GM12878 (cell line): ENCODE data around the gene SHC2. TPM values are rescaled to one million over a fixed set of nuclear protein-coding genes. Genes with fewer than 3 reads are reported as not detected.

Experiments
- ATAC-seq: fragments of 200-7000 bp; cut with Tn5 transposase; 3 replicates; pipeline ENCODE4 v1.9.1; 2020; ENCODE audit warnings: mild to moderate bottlenecking, moderate library complexity
- BruUV-seq: library from RNA; stranded (reverse); fragments of 400-500 nt; replicated peaks from 2 replicates; lab custom pipeline; 2021; lab: Mats Ljungman, UMichigan
- CTCF ChIA-PET: fragments of 300-600 bp; sonication (Branson Sonifier 250); formaldehyde crosslinking; extraction: SDS; loops from one replicate; lab custom pipeline; 2021; ENCODE audit warnings: inconsistent platforms; lab: Yijun Ruan, JAX
- POLR2A ChIA-PET: fragments of 350-600 bp; formaldehyde crosslinking; extraction: SDS; loops from one replicate; lab custom pipeline; 2021; ENCODE audit warnings: inconsistent platforms; lab: Charles Lee
- RAD21 ChIA-PET: fragments of 300-600 bp; sonication (Branson Sonifier 250); formaldehyde crosslinking; loops from one replicate; lab custom pipeline; 2023; ENCODE audit warnings: antibody characterized with exemption; ENCODE audit not compliant: unreplicated experiment; lab: Charles Lee
- SMC1A ChIA-PET: fragments of 300-600 bp; sonication (Branson Sonifier 250); formaldehyde crosslinking; loops from one replicate; lab custom pipeline; 2023; ENCODE audit not compliant: unreplicated experiment, uncharacterized antibody; lab: Charles Lee
- DNase-seq: peaks from one replicate; pipeline ENCODE4 v3.0.0-alpha.2; 2011; ENCODE audit warnings: low read depth, low spot score
- FAIRE-seq: peaks from 3 replicates; lab custom pipeline; 2011; peaks lifted over from hg19 to GRCh38; lab: Jason Lieb, UNC
- H2AFZ ChIP-seq: 2 replicates; pipeline ENCODE4 v1.6.0; 2011; ENCODE audit warnings: low read depth, low read length, control low read depth; ENCODE audit not compliant: control insufficient read depth
- H3K27ac ChIP-seq: 2 replicates; pipeline ENCODE4 v1.5.1; 2011; ENCODE audit warnings: control low read depth; ENCODE audit not compliant: control insufficient read depth, insufficient read depth
- H3K27me3 ChIP-seq, 2 experiments: replicated peaks in 1 of 2; 2 replicates each; pipeline versions ENCODE4 v1.6.0 to v1.6.1; 2011; ENCODE audit warnings: low read length in 1 of 2; ENCODE audit not compliant: control insufficient read depth in 2 of 2, insufficient read depth in 2 of 2
- H3K36me3 ChIP-seq, 2 experiments: 2 replicates each; pipeline ENCODE4 v1.5.1; 2011; ENCODE audit warnings: low read length in 1 of 2; ENCODE audit not compliant: control insufficient read depth in 2 of 2, insufficient read depth in 2 of 2
- H3K4me1 ChIP-seq: 2 replicates; pipeline ENCODE4 v1.6.1; 2011; ENCODE audit warnings: mild to moderate bottlenecking, low read length, moderate library complexity, mixed read lengths; ENCODE audit not compliant: control insufficient read depth, insufficient read depth
- H3K4me2 ChIP-seq: 2 replicates; pipeline ENCODE4 v1.6.0; 2011; ENCODE audit warnings: control low read depth; ENCODE audit not compliant: control insufficient read depth, insufficient read depth
- H3K4me3 ChIP-seq: fragments of 200-600 bp; sonication (generic); 2 replicates; pipeline ENCODE4 v1.5.1; 2016
- H3K79me2 ChIP-seq: 2 replicates; pipeline ENCODE4 v1.6.0; 2011; ENCODE audit warnings: low read length; ENCODE audit not compliant: control insufficient read depth, insufficient read depth
- H3K9ac ChIP-seq: 2 replicates; pipeline ENCODE4 v1.8.0; 2011; ENCODE audit warnings: low read length, control low read depth, mixed read lengths; ENCODE audit not compliant: control insufficient read depth, insufficient read depth
- H3K9me3 ChIP-seq: replicated peaks from 3 replicates; pipeline ENCODE4 v1.5.1; 2011; ENCODE audit warnings: mild to moderate bottlenecking, low read length; ENCODE audit not compliant: control insufficient read depth, insufficient read depth
- H4K20me1 ChIP-seq: 2 replicates; pipeline ENCODE4 v1.6.0; 2011; ENCODE audit not compliant: control insufficient read depth, insufficient read depth
- ASH2L ChIP-seq: fragments of 300-600, 200-600 bp; sonication (generic); IDR thresholded peaks from 2 replicates; pipeline ENCODE4 v1.6.1; 2017; ENCODE audit warnings: low read depth, mild to moderate bottlenecking, borderline replicate concordance
- CBFB ChIP-seq: IDR thresholded peaks from 2 replicates; pipeline ENCODE4 v1.6.1; 2016; ENCODE audit warnings: antibody characterized with exemption, low read depth
- CBX3 ChIP-seq: fragments of 200-600 bp; sonication (generic); IDR thresholded peaks from 2 replicates; pipeline ENCODE4 v1.6.1; 2016; ENCODE audit warnings: low read depth, borderline replicate concordance
- ETV6 ChIP-seq, 2 experiments: fragments of 450-650 bp in 1 of 2; IDR thresholded peaks in 1 of 2; conservative IDR thresholded peaks in 1 of 2; 2 replicates each; pipeline ENCODE4 v1.6.1; 2014; ENCODE audit warnings: antibody characterized with exemption in 1 of 2, borderline replicate concordance in 1 of 2, low read depth in 1 of 2, mild to moderate bottlenecking in 1 of 2, moderate library complexity in 1 of 2
- GATAD2B ChIP-seq: fragments of 450-650 bp; conservative IDR thresholded peaks from 2 replicates; pipeline ENCODE4 v1.6.1; 2017; ENCODE audit warnings: low read depth, mild to moderate bottlenecking, moderate library complexity
- HDAC2 ChIP-seq: fragments of 200-600 bp; sonication (generic); IDR thresholded peaks from 2 replicates; pipeline ENCODE4 v1.6.1; 2017
- HDGF ChIP-seq: fragments of 450-650 bp; IDR thresholded peaks from 2 replicates; pipeline ENCODE4 v1.6.1; 2016; ENCODE audit warnings: antibody characterized with exemption
- MEF2A ChIP-seq: IDR thresholded peaks from 2 replicates; pipeline ENCODE4 v1.6.1; 2011; ENCODE audit warnings: low read depth, mild to moderate bottlenecking, low read length, moderate library complexity; ENCODE audit not compliant: insufficient read depth
- MXI1 ChIP-seq: fragments of 150-350 bp; IDR thresholded peaks from 2 replicates; pipeline ENCODE4 v1.6.1; 2011; ENCODE audit warnings: low read depth, mild to moderate bottlenecking, inconsistent platforms, low read length, improper control_type of control experiment
- NRF1 ChIP-seq: conservative IDR thresholded peaks from 2 replicates; pipeline ENCODE4 v1.6.1; 2011; ENCODE audit warnings: mild to moderate bottlenecking, low read depth, low read length, improper control_type of control experiment
- PML ChIP-seq: IDR thresholded peaks from 2 replicates; pipeline ENCODE4 v1.6.1; 2012; ENCODE audit warnings: low read length, inconsistent platforms
- POLR2A ChIP-seq: IDR thresholded peaks from 2 replicates; pipeline ENCODE4 v1.6.1; 2011; ENCODE audit warnings: low read depth, mild to moderate bottlenecking, low read length
- POLR2AphosphoS2 ChIP-seq: IDR thresholded peaks from 2 replicates; pipeline ENCODE4 v1.6.1; 2011; ENCODE audit warnings: low read depth, mild to moderate bottlenecking, low read length, improper control_type of control experiment, moderate library complexity
- PRDM15 ChIP-seq: fragments of 450-650 bp; formaldehyde crosslinking; IDR thresholded peaks from 2 replicates; pipeline ENCODE4 v1.4.0; 2020; ENCODE audit warnings: mild to moderate bottlenecking, moderate library complexity
- RUNX3 ChIP-seq: IDR thresholded peaks from 2 replicates; pipeline ENCODE4 v1.6.1; 2012; ENCODE audit warnings: low read length, inconsistent platforms
- SREBF1 ChIP-seq: IDR thresholded peaks from 2 replicates; pipeline ENCODE4 v1.6.1; 2012; ENCODE audit warnings: mild to moderate bottlenecking, low read length
- TARDBP ChIP-seq: IDR thresholded peaks from 2 replicates; pipeline ENCODE4 v1.6.1; 2016; ENCODE audit warnings: borderline replicate concordance
- WRNIP1 ChIP-seq: IDR thresholded peaks from 2 replicates; pipeline ENCODE4 v1.6.1; 2011; ENCODE audit warnings: low read depth, low read length, improper control_type of control experiment, borderline replicate concordance
- ZBTB4 ChIP-seq: fragments of 450-650 bp; formaldehyde crosslinking; IDR thresholded peaks from 2 replicates; pipeline ENCODE4 v1.4.0; 2022; ENCODE audit warnings: mild to moderate bottlenecking, moderate library complexity
- ZNF622 ChIP-seq: fragments of 450-650 bp; IDR thresholded peaks from 2 replicates; pipeline ENCODE4 v1.6.1; 2017; ENCODE audit warnings: mild to moderate bottlenecking, inconsistent platforms
- WGBS: methylation state at CpG from one replicate; pipeline ENCODE4 v1.1.6; 2016; ENCODE audit warnings: low lambda C conversion rate; ENCODE audit not compliant: insufficient replicate concordance, insufficient coverage; ENCODE audit errors: missing lambda C conversion rate; 5-methylcytosine and 5-hydroxymethylcytosine counted together
- in situ Hi-C: fragments of 300-500 bp; cut with MboI; formaldehyde crosslinking; loops from 9 replicates; pipeline ENCODE4 v1.14.3; 2018; ENCODE audit warnings: mixed read lengths
- intact Hi-C: fragments of 100-400 bp; cut with micrococcal nuclease; formaldehyde crosslinking; loops from one replicate; pipeline ENCODE4 v1.14.2; 2022; ENCODE audit not compliant: unreplicated experiment
- polyA plus RNA-seq, 11 experiments: library from polyadenylated mRNA; depleted of rRNA in 4 of 11; unstranded in 6 of 11; stranded (reverse) in 5 of 11; fragments of >200 nt; fragmentation: Nextera tagmentation in 4 of 11; fragmentation: Illumina TruSeq in 1 of 11; extraction: Ambion mirVana in 4 of 11; extraction: Trizol in 1 of 11; gene quantifications; 1 replicate in 1 of 11; 2 replicates in 10 of 11; pipeline versions ENCODE4 v1.2.1 to v1.2.3, GENCODE V29; 2011 to 2016; ENCODE audit warnings: inconsistent platforms in 2 of 11, missing spikeins in 2 of 11, low read depth in 1 of 11
- total RNA-seq, 4 experiments: library from RNA; depleted of rRNA in 3 of 4; stranded (reverse); fragments of >200 nt in 3 of 4; fragmentation: Illumina TruSeq in 1 of 4; extraction: Trizol in 1 of 4; gene quantifications; 2 replicates each; pipeline versions ENCODE4 v1.2.1 to v1.2.3, GENCODE V29; 2013 to 2021

SHC2 gene
- total and polyA plus RNA-seq, 10 of the 15 experiments (the other 5 are each of a cell fraction or from before 2014, with no cell fraction given) = 0.08 TPM; not detected in 9

GRCh38 chr19:438416-438958 is 22.3 kb downstream of the SHC2 start:
- Histone ChIP-seq H3K36me3 (no peaks in the 10 kb centered on the region), H3K27me3 (no peaks in the 10 kb centered on the region), H3K9me3 (peaks cover 5% of the 10 kb centered on the region; the same call in 2 of the 3 replicates), H3K79me2 (no peaks in the 10 kb centered on the region), H3K9ac (no peak overlapping the region), H3K4me1 (no peaks in the 10 kb centered on the region), H3K27ac (no peak overlapping the region), H3K4me2 (no peak overlapping the region), H2AFZ (no peak overlapping the region), H4K20me1 (no peaks in the 10 kb centered on the region)
- in situ Hi-C loops (no loop called here), intact Hi-C loops (no loop called here)
- SMC1A ChIA-PET = no interaction called here
- FAIRE-seq = no peak
- no TSS peak for BruUV-seq
- RAD21 ChIA-PET = no interaction called here
- CTCF ChIA-PET = no interaction called here
- WGBS = 38% methylated on average over 22 of the region's 29 CpGs
- no peak for ATAC-seq
- no peak for DNase-seq
- POLR2A ChIA-PET = no interaction called here
- TF ChIP-seq ASH2L (no peak), PRDM15 (CRISPR knock-in tag) (no peak), POLR2A (no peak), POLR2AphosphoS2 (no peak), ETV6 (conservative IDR thresholded peaks at IDR 0.05 in 1 of 2, IDR thresholded peaks at IDR 0.05 in 1 of 2; ENCODE audit: borderline replicate concordance in 1 of 2, low read depth in 1 of 2) (no peak), GATAD2B (no peak), WRNIP1 (no peak), MXI1 (no peak), ZBTB4 (CRISPR knock-in tag) (no peak), SREBF1 (no peak), PML (no peak), CBX3 (no peak), RUNX3 (no peak), NRF1 (no peak), ZNF622 (no peak), MEF2A (no peak), CBFB (no peak), HDAC2 (no peak), TARDBP (no peak), HDGF (no peak)
- TF ChIP-seq, all 136 proteins: peak for 0
- H3K4me3 ChIP-seq = no peak overlapping the region
